NT2/D1 (cell line): ENCODE data around the gene NTRK2.

Experiments
- DNase-seq: peaks from one replicate; pipeline ENCODE4 v3.0.0-alpha.2; 2011; ENCODE audit warnings: low read depth, low spot score
- H3K27me3 ChIP-seq: 2 replicates; pipeline ENCODE4 v1.6.0; 2011; ENCODE audit warnings: mild to moderate bottlenecking; ENCODE audit not compliant: insufficient read length, insufficient read depth
- H3K36me3 ChIP-seq: 2 replicates; pipeline ENCODE4 v1.6.1; 2011; ENCODE audit warnings: mild to moderate bottlenecking, low read length, mixed read lengths; ENCODE audit not compliant: insufficient read depth, insufficient read length
- H3K4me1 ChIP-seq: 2 replicates; pipeline ENCODE4 v1.5.1; 2011; ENCODE audit not compliant: insufficient read depth, insufficient read length
- H3K4me3 ChIP-seq: 2 replicates; pipeline ENCODE4 v1.5.1; 2011; ENCODE audit warnings: low read depth; ENCODE audit not compliant: insufficient read length
- H3K9ac ChIP-seq: 2 replicates; pipeline ENCODE4 v1.6.0; 2011; ENCODE audit warnings: low read depth; ENCODE audit not compliant: insufficient read length
- H3K9me3 ChIP-seq: 2 replicates; pipeline ENCODE4 v1.5.1; 2011; ENCODE audit warnings: mild to moderate bottlenecking, low read length; ENCODE audit not compliant: insufficient read depth
- SUZ12 ChIP-seq: IDR thresholded peaks from 2 replicates; pipeline ENCODE4 v1.6.1; 2011; ENCODE audit not compliant: insufficient read length, insufficient read depth; ENCODE audit errors: extremely low read depth
- YY1 ChIP-seq: IDR thresholded peaks from 2 replicates; pipeline ENCODE4 v1.6.1; 2011; ENCODE audit not compliant: insufficient read length, insufficient read depth
- ZNF274 ChIP-seq: IDR thresholded peaks from 2 replicates; pipeline ENCODE4 v1.6.1; 2011; ENCODE audit warnings: mild to moderate bottlenecking, low read depth, low read length

Gene NTRK2

DNA sequence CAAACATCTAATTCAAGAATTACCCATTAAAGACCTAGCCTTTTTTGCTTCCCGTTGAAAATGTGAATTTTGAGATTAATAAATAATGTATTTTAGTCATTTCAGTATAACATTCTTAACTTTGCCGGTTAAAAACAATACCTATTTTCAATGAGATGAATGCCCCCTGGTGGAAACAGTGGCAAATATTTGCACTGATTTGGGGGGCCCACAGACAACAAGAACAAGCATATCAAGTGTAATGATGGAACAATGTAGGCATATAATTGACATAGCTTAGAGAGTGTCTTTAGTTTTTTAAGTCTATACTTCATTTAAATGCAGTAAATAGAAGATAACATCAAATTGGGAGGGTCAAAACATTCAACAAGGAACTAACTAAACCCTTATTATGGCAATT is 111.9 kb downstream of the NTRK2 start:
- no peak overlapping the region for H3K9ac ChIP-seq
- peak; percentile 23 for DNase-seq

DNA sequence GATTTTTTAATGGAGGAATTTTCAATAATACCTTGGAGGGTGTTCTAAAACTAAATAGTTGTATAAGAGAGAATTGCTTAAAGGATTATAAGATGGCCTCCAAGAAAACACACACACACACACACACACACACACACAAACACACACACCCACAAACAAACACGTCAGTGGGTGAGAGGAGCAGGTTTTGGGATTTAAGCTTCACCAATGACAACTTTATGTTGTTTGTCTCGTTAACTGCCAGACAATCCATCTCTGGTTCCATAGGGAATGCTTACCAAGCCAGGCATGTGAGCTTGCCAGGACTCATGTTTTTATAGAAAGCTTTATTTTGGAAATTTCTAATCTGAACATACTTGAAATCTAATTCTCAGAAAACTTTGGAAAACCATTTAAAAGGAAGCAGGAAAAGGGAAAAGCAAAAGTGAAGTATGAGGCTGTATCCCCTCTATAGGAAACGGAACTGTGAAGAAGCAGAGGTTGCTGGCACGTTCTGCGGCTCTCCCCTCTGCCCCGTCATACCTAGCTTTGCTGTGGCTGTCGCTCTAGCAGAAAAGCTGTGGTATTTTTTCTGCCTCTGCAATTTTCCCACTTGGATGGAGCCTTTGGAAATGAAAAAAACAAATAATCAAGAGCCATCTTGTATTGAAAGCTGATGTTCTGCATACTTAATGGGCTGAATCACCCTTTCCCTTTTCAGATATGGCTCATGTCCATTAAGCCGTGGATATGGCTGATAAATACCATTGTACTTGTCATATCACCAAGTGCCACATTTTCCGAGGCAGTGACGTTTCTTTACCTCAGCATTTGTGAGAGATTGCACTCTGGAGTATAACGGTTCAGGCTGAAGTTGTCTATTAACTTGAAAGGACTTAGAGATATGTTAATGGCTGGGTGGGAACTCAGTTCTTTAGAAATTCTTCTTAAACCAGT is 112.7 kb downstream of the NTRK2 start:
- DNase-seq, result no peak
- no peaks in the 10 kb centered on the region for H3K27me3 ChIP-seq
- no peak for TF ChIP-seq YY1
- no peak for TF ChIP-seq ZNF274
- TF ChIP-seq SUZ12, result no peak
- H3K4me1 ChIP-seq, result no peaks in the 10 kb centered on the region
- no peaks in the 10 kb centered on the region for H3K9me3 ChIP-seq
- H3K4me3 ChIP-seq, result no peak overlapping the region
- no peaks in the 10 kb centered on the region for H3K36me3 ChIP-seq
- H3K9ac ChIP-seq, result no peak overlapping the region

More for the DNA sequence above, 111.9 kb downstream of the NTRK2 start:
- no peak for TF ChIP-seq YY1
- no peak for TF ChIP-seq SUZ12
- no peak for TF ChIP-seq ZNF274
- no peaks in the 10 kb centered on the region for H3K4me1 ChIP-seq
- H3K27me3 ChIP-seq, result no peaks in the 10 kb centered on the region
- no peaks in the 10 kb centered on the region for H3K36me3 ChIP-seq
- H3K4me3 ChIP-seq, result no peak overlapping the region
- H3K9me3 ChIP-seq, result no peaks in the 10 kb centered on the region

DNA sequence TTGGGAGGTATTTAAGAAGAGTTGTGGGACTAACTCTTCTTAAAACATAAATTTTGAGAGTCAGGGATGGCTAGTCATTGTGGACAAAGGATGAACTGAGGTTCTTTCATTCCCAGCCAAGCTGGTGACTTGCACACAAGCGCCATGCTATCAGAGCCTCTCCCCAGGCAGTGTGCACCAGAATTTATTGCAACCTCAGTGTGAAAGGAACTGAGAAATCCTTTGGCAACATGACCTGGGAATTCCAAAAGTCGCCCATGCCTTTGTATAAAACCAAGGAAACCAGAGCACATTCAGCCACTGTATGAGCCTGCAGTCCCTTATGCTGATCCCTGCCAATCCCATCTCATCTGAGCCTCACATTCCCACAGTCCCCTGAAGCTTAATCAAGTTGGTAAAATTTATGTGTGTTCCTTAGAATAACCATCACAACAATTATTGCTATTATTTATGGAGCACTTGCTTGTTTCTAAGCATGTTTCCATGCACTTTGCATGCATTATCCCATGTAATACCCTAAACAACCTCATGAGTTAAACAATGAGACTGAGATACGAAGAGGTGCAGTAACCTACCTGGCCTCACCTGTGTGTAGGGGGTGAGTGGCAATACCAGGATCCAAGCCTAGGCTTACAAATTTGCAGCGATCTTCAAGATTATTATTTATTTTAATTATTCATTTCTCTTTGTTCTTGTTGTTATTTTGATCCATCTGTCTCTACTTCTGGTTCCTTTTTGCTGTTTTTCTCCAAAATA is 116.4 kb downstream of the NTRK2 start:
- Histone ChIP-seq H3K9me3 (no peaks in the 10 kb centered on the region), H3K4me1 (no peaks in the 10 kb centered on the region), H3K4me3 (no peak overlapping the region), H3K9ac (no peak overlapping the region), H3K36me3 (no peaks in the 10 kb centered on the region), H3K27me3 (no peaks in the 10 kb centered on the region)
- no peak for TF ChIP-seq SUZ12
- no peak for DNase-seq

DNA sequence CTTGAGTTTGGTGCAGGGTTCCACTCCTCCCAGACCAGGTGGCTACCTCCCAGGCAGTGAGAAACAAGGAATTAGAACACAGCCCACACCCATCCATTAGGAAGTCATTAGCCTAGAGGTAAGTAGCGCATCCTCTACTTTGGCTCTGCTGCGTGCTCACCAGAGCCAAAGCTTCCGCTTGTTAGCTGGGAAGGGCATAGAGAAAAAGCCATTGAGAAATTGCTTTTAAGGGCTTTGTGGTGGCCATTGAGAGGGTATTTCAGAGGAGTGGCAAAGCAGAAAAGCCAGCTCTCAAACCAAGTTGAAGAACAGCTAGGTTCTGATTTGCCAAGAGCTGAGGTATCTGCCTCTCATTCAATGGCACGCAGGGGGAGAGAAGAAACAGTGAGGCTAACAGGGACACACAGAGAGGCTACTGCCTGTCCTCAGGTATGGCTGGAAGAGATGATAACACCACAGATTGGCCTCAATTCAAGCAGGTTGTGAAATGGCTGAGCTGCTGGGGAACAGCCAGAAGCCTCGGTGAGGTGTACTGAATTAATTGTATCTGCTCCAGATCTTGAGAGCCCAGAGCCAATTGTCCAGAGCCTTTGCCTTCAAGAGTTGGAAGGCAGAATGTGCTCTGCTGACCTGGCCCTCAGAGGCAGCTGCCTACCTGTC is 119.4 kb downstream of the NTRK2 start:
- no peaks in the 10 kb centered on the region for H3K27me3 ChIP-seq
- DNase-seq, result no peak
- no peak overlapping the region for H3K4me3 ChIP-seq
- H3K9me3 ChIP-seq, result no peaks in the 10 kb centered on the region
- H3K9ac ChIP-seq, result no peak overlapping the region
- no peak for TF ChIP-seq SUZ12
- no peak for TF ChIP-seq YY1
- TF ChIP-seq ZNF274, result no peak
- no peaks in the 10 kb centered on the region for H3K36me3 ChIP-seq
- H3K4me1 ChIP-seq, result no peaks in the 10 kb centered on the region

DNA sequence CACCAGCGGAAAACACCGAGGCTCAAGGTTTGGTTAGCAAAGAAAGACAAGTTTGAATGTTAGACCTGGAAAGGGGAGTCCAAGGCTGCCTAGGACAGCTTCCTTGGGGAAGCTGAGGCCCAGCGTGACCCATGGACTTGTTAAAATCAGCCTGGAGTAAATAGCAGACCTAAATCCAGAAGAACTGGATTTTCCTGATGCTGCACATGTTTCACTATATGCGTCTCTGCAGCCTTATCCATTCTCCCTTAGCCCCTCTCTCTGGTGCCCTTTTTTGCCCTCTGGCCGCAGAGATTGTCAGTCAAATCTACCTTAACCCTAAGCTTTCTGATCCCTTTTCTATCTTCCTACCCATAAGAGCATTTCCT is 119.9 kb downstream of the NTRK2 start:
- Histone ChIP-seq H3K4me1 (no peaks in the 10 kb centered on the region), H3K9me3 (no peaks in the 10 kb centered on the region), H3K27me3 (no peaks in the 10 kb centered on the region), H3K36me3 (no peaks in the 10 kb centered on the region), H3K9ac (no peak overlapping the region), H3K4me3 (no peak overlapping the region)
- TF ChIP-seq SUZ12, result no peak
- no peak for TF ChIP-seq YY1
- no peak for TF ChIP-seq ZNF274
- no peak for DNase-seq

DNA sequence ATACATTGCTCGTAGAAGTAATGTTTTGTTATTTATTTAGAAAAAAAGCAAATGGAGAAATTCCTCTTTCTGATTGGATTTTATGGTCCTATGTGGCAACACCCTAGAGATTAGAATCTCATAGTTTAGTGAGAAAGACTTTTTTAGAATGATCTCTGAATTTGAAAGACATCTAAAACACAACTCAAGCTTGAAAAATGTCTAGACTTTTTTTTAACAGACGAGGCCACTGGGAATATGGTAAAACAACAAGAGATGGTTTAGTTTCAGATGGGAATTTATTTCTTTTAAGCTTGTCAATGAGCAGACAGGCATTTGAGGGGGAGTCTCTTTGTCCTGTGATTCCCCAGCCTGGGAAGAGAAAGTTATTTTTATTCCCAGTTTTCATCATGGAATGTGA is 122.1 kb downstream of the NTRK2 start:
- DNase-seq, result no peak
- Histone ChIP-seq H3K4me1 (no peaks in the 10 kb centered on the region), H3K9me3 (no peaks in the 10 kb centered on the region), H3K9ac (no peak overlapping the region), H3K4me3 (no peak overlapping the region), H3K36me3 (no peaks in the 10 kb centered on the region), H3K27me3 (no peaks in the 10 kb centered on the region)
- TF ChIP-seq YY1 (no peak), ZNF274 (no peak), SUZ12 (no peak)

DNA sequence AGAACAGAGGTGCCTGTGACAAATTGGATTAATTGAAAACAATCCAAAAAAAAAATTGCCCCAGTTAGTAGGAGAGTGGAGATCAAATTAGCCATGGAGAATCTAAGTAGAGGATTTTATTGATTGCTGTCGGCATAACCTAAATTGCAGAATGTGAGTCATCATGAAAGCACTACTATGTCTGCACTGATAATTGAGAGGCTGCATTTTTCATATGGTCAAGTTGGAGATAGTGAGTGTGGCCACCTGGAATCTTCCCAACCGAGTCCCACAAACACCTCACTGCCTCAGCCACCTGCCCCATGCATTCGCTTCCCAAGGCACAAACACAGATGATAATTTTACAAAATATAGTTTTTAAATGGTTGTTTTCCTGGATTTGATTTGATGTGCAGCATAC is 123.7 kb downstream of the NTRK2 start:
- no peak overlapping the region for H3K4me3 ChIP-seq
- no peak overlapping the region for H3K9ac ChIP-seq
- no peaks in the 10 kb centered on the region for H3K36me3 ChIP-seq
- H3K27me3 ChIP-seq, result no peaks in the 10 kb centered on the region
- no peaks in the 10 kb centered on the region for H3K9me3 ChIP-seq
- TF ChIP-seq YY1 (no peak), SUZ12 (no peak), ZNF274 (no peak)
- DNase-seq, result no peak
- H3K4me1 ChIP-seq, result no peaks in the 10 kb centered on the region
